K562 (cell line): ENCODE data around the gene AQP5. TPM values are rescaled to one million over a fixed set of nuclear protein-coding genes. Genes with fewer than 3 reads are reported as not detected.

Experiments
- ATAC-seq: fragments of 200-7000 bp; cut with Tn5 transposase; 3 replicates; pipeline ENCODE4 v1.9.1; 2020; ENCODE audit warnings: moderate library complexity
- BruUV-seq: library from RNA; stranded (reverse); fragments of 400-500 nt; replicated peaks from 2 replicates; lab custom pipeline; 2021; lab: Mats Ljungman, UMichigan
- CTCF ChIA-PET: fragments of 300-600 bp; formaldehyde crosslinking; extraction: SDS; loops from one replicate; lab custom pipeline; 2021; ENCODE audit warnings: low intra/inter-chr PET ratio; lab: Yijun Ruan, JAX
- POLR2A ChIA-PET: fragments of 300-600, 350-650 bp; sonication (Branson Sonifier 250); formaldehyde crosslinking; extraction: SDS; loops from one replicate; lab custom pipeline; 2021; ENCODE audit warnings: antibody characterized with exemption, inconsistent platforms; lab: Yijun Ruan, JAX
- DNase-seq, 4 experiments: peaks; one replicate each; pipeline versions ENCODE4 v3.0.0 to v3.0.0-alpha.2; 2011 to 2018; ENCODE audit warnings: low spot score in 3 of 4, mixed read lengths in 3 of 4; ENCODE audit errors: extremely low read depth in 1 of 4
- FAIRE-seq: peaks from 2 replicates; lab custom pipeline; 2011; peaks lifted over from hg19 to GRCh38; lab: Jason Lieb, UNC
- H2AFZ ChIP-seq: 2 replicates; pipeline ENCODE4 v1.6.0; 2011; ENCODE audit warnings: low read depth, low read length, control low read depth, inconsistent platforms
- H3K27ac ChIP-seq: fragments of 200-600 bp; 3 replicates; pipeline ENCODE4 v1.8.0; 2011; ENCODE audit warnings: low read depth, mild to moderate bottlenecking, control low read depth, inconsistent platforms, low read length, moderate library complexity, mixed read lengths; ENCODE audit errors: extremely low read depth
- H3K27me3 ChIP-seq, 2 experiments: fragments of 300-600 bp in 1 of 2; 2 replicates in 1 of 2; 3 replicates in 1 of 2; pipeline versions ENCODE4 v1.6.0 to v1.8.0; 2011; ENCODE audit warnings: inconsistent platforms in 2 of 2, low read length in 2 of 2, mild to moderate bottlenecking in 1 of 2, mixed read lengths in 1 of 2, moderate library complexity in 1 of 2; ENCODE audit not compliant: control insufficient read depth in 2 of 2, insufficient read depth in 2 of 2
- H3K36me3 ChIP-seq: fragments of 300-600 bp; 3 replicates; pipeline ENCODE4 v1.8.0; 2011; ENCODE audit warnings: mild to moderate bottlenecking, low read length, inconsistent platforms; ENCODE audit not compliant: control insufficient read depth, insufficient read depth
- H3K4me1 ChIP-seq, 2 experiments: fragments of 200-600 bp in 1 of 2; replicated peaks in 1 of 2; 2 replicates in 1 of 2; 3 replicates in 1 of 2; pipeline versions ENCODE4 v1.5.1 to v1.8.0; 2011; ENCODE audit warnings: inconsistent platforms in 2 of 2, low read length in 2 of 2, mild to moderate bottlenecking in 1 of 2, mixed read lengths in 1 of 2, moderate library complexity in 1 of 2; ENCODE audit not compliant: control insufficient read depth in 2 of 2, insufficient read depth in 2 of 2
- H3K4me2 ChIP-seq: 2 replicates; pipeline ENCODE4 v1.6.1; 2011; ENCODE audit warnings: low read length, control low read depth, inconsistent platforms, mixed read lengths; ENCODE audit not compliant: insufficient read depth
- H3K4me3 ChIP-seq: fragments of 200-600 bp; sonication (generic), shearing (Covaris generic); 2 replicates; pipeline ENCODE4 v1.5.1; 2016; ENCODE audit warnings: control low read depth, inconsistent platforms
- H3K79me2 ChIP-seq: fragments of 200-600 bp; 3 replicates; pipeline ENCODE4 v1.8.0; 2011; ENCODE audit warnings: low read length, inconsistent platforms; ENCODE audit not compliant: control insufficient read depth, insufficient read depth
- H3K9ac ChIP-seq, 2 experiments: 2 replicates each; pipeline versions ENCODE4 v1.6.0 to v1.6.1; 2011; ENCODE audit warnings: low read depth in 2 of 2, low read length in 2 of 2, control low read depth in 1 of 2, inconsistent platforms in 1 of 2, mild to moderate bottlenecking in 1 of 2, mixed read lengths in 1 of 2; ENCODE audit not compliant: insufficient read depth in 1 of 2
- H3K9me1 ChIP-seq: one replicate; pipeline ENCODE4 v1.6.0; 2011; ENCODE audit warnings: inconsistent platforms, mild to moderate bottlenecking, low read length, moderate library complexity; ENCODE audit not compliant: control insufficient read depth, insufficient read depth
- H3K9me3 ChIP-seq: replicated peaks from 2 replicates; pipeline ENCODE4 v1.5.1; 2011; ENCODE audit warnings: low read depth, low read length, inconsistent platforms; ENCODE audit not compliant: control insufficient read depth, insufficient read depth
- H4K20me1 ChIP-seq: replicated peaks from 2 replicates; pipeline ENCODE4 v1.6.1; 2011; ENCODE audit warnings: low read length, inconsistent platforms, mixed read lengths; ENCODE audit not compliant: control insufficient read depth, insufficient read depth
- CEBPB ChIP-seq: fragments of 450-650 bp; IDR thresholded peaks from 2 replicates; pipeline ENCODE4 v1.6.1; 2016; ENCODE audit warnings: missing genetic modification characterization, missing compliant biosample characterization
- CREB5 ChIP-seq: fragments of 250-450 bp; sonication (Bioruptor Pico); IDR thresholded peaks from 2 replicates; pipeline ENCODE4 v1.5.0; 2020; ENCODE audit warnings: mild to moderate bottlenecking
- ELF4 ChIP-seq: fragments of 450-650 bp; formaldehyde crosslinking; IDR thresholded peaks from 2 replicates; pipeline ENCODE4 v1.4.0; 2022; ENCODE audit warnings: missing genetic modification characterization
- ETS2 ChIP-seq: IDR thresholded peaks from 2 replicates; pipeline ENCODE4 v1.6.1; 2016; ENCODE audit warnings: borderline replicate concordance, missing genetic modification characterization, mild to moderate bottlenecking, moderate library complexity, missing compliant biosample characterization; ENCODE audit not compliant: poor library complexity, severe bottlenecking
- GTF2A2 ChIP-seq: IDR thresholded peaks from 2 replicates; pipeline ENCODE4 v1.6.1; 2016; ENCODE audit warnings: mild to moderate bottlenecking, missing genetic modification characterization, missing compliant biosample characterization
- HES1 ChIP-seq: fragments of 450-650 bp; IDR thresholded peaks from 2 replicates; pipeline ENCODE4 v1.6.1; 2016; ENCODE audit warnings: low read depth, mild to moderate bottlenecking, moderate library complexity
- HIVEP1 ChIP-seq: fragments of 250-450 bp; sonication (Bioruptor Pico); IDR thresholded peaks from 2 replicates; pipeline ENCODE4 v1.4.0; 2020; ENCODE audit warnings: mild to moderate bottlenecking
- KDM1A ChIP-seq, 2 experiments: fragments of 450-650 bp; IDR thresholded peaks; 2 replicates each; pipeline ENCODE4 v1.6.1; 2016; ENCODE audit warnings: mild to moderate bottlenecking in 2 of 2
- KHSRP ChIP-seq: fragments of 450-650 bp; IDR thresholded peaks from 2 replicates; pipeline ENCODE4 v1.6.1; 2017
- MAFG ChIP-seq: fragments of 450-650 bp; conservative IDR thresholded peaks from 2 replicates; pipeline ENCODE4 v1.6.1; 2016; ENCODE audit warnings: missing genetic modification characterization, missing compliant biosample characterization
- MEF2D ChIP-seq: conservative IDR thresholded peaks from 2 replicates; pipeline ENCODE4 v1.6.1; 2016; ENCODE audit warnings: low read depth, missing genetic modification characterization, missing compliant biosample characterization
- NFE2L1 ChIP-seq: fragments of 450-650 bp; IDR thresholded peaks from 2 replicates; pipeline ENCODE4 v1.6.1; 2016; ENCODE audit warnings: missing genetic modification characterization, low read depth, mild to moderate bottlenecking, missing compliant biosample characterization, moderate library complexity, borderline replicate concordance
- PTRF ChIP-seq: fragments of 450-650 bp; IDR thresholded peaks from 2 replicates; pipeline ENCODE4 v1.6.1; 2016; ENCODE audit warnings: mild to moderate bottlenecking, missing genetic modification characterization, missing compliant biosample characterization
- SIRT6 ChIP-seq: IDR thresholded peaks from one replicate; pipeline ENCODE4 v1.6.1; 2012; ENCODE audit warnings: low read depth, mild to moderate bottlenecking, control low read depth, inconsistent platforms, low read length, moderate library complexity
- TFAP4 ChIP-seq: sonication (generic); formaldehyde crosslinking; IDR thresholded peaks from 2 replicates; pipeline ENCODE4 v1.8.0; 2022; ENCODE audit warnings: missing genetic modification reagents, mild to moderate bottlenecking, moderate library complexity, borderline replicate concordance
- ZNF280B ChIP-seq: fragments of 250-450 bp; sonication (Bioruptor Pico); IDR thresholded peaks from 2 replicates; pipeline ENCODE4 v1.5.1; 2021; ENCODE audit warnings: mild to moderate bottlenecking
- ZNF584 ChIP-seq: fragments of 200-800 bp; sonication (Bioruptor generic); IDR thresholded peaks from 2 replicates; pipeline ENCODE4 v1.6.1; 2016; ENCODE audit warnings: low read depth, mild to moderate bottlenecking, missing genetic modification characterization, missing compliant biosample characterization
- WGBS: fragments of 100-300 bp; shearing (Covaris generic); methylation state at CpG from one replicate; pipeline ENCODE4 v1.1.6; 2016; ENCODE audit warnings: low coverage, mixed read lengths; ENCODE audit not compliant: insufficient coverage; ENCODE audit errors: missing lambda C conversion rate; 5-methylcytosine and 5-hydroxymethylcytosine counted together
- in situ Hi-C: fragments of 300-500 bp; cut with MboI; formaldehyde crosslinking; loops from 4 replicates; pipeline ENCODE4 v1.15.0; 2018; ENCODE audit warnings: inconsistent platforms, mixed read lengths
- intact Hi-C: fragments of 100-400 bp; cut with micrococcal nuclease; formaldehyde crosslinking; loops from 2 replicates; pipeline ENCODE4 v1.14.2; 2022
- polyA plus RNA-seq, 8 experiments: library from polyadenylated mRNA; depleted of rRNA in 4 of 8; stranded (reverse) in 5 of 8; unstranded in 3 of 8; fragments of >200 nt; fragmentation: Nextera tagmentation in 2 of 8; fragmentation: Illumina TruSeq in 1 of 8; extraction: Ambion mirVana in 2 of 8; extraction: Trizol in 1 of 8; gene quantifications; 2 replicates each; pipeline versions ENCODE4 v1.2.1 to v1.2.3, GENCODE V29; 2011 to 2014; ENCODE audit warnings: inconsistent platforms in 1 of 8, missing spikeins in 1 of 8
- total RNA-seq, 7 experiments: library from RNA; depleted of rRNA in 6 of 7; stranded (reverse); fragments of >200 nt in 6 of 7; fragmentation: Illumina TruSeq in 2 of 7; extraction: Trizol in 2 of 7; gene quantifications; 2 replicates each; pipeline versions ENCODE4 v1.2.1 to v1.2.3, GENCODE V29; 2011 to 2021; ENCODE audit warnings: low replicate concordance in 1 of 7

Gene AQP5
- total and polyA plus RNA-seq, 9 of the 15 experiments (the other 6 are each of a cell fraction or from before 2014, with no cell fraction given) = not detected

- TF ChIP-seq ELF4 (CRISPR knock-in tag) (no peak), NFE2L1 (no peak), PTRF (tag) (no peak), MAFG (tag) (no peak), KDM1A (IDR thresholded peaks at IDR 0.05) (no peak), GTF2A2 (tag) (no peak), CREB5 (CRISPR knock-in tag) (no peak), KHSRP (no peak), TFAP4 (CRISPR knock-in tag) (no peak), HIVEP1 (CRISPR knock-in tag) (no peak), ZNF280B (CRISPR knock-in tag) (no peak), ZNF584 (no peak), HES1 (no peak), CEBPB (tag) (no peak), ETS2 (tag) (no peak), MEF2D (tag) (no peak), SIRT6 (no peak)
- Histone ChIP-seq H3K9ac (peak overlapping the region in 1 of 2 experiments; percentile 38; a peak in 1 of 4 replicates), H2AFZ (no peak overlapping the region), H3K36me3 (peaks cover 41% of the 10 kb centered on the region), H3K4me3 (no peak overlapping the region), H3K9me3 (no peaks in the 10 kb centered on the region), H3K27me3 (no peaks in the 10 kb centered on the region), H3K79me2 (no peaks in the 10 kb centered on the region), H3K9me1 (no peaks in the 10 kb centered on the region), H4K20me1 (peaks cover 5% of the 10 kb centered on the region), H3K27ac (no peak overlapping the region), H3K4me2 (no peak overlapping the region), H3K4me1 (peaks cover 26% of the 10 kb centered on the region in 2 experiments)
- no peak for FAIRE-seq
- intact Hi-C loops (loop anchor here (5.0 kb wide), 1 partner anchor 43 kb away; the partner anchor contains the start of gene RACGAP1), in situ Hi-C loops (no loop called here)
- no TSS peak for BruUV-seq
- ATAC-seq = no peak; the same call in 2 of the 3 replicates
- DNase-seq = no peak
- 75% methylated on average over 9 of the region's 9 CpGs for WGBS
- POLR2A ChIA-PET = interaction anchor here (0.8 to 2.1 kb wide), 7 partner anchors 8 to 311 kb away, joined by 3 to 11 read pairs (median 5); partner anchors contain the start of gene TMBIM6
- CTCF ChIA-PET = interaction anchor here (0.6 kb wide), 1 partner anchor 16 kb away, joined by 3 read pairs; no protein-coding TSS in a partner anchor
Observed at GRCh38 chr12:49984476-49985359, 23.0 kb downstream of the AQP5 start.
